NCI-H187 (cell line): ENCODE data around the gene HCK.

Experiments
- DNase-seq, 2 experiments: peaks; one replicate each; lab custom pipeline; 2025; lab: John Stamatoyannopoulos, UW

Gene HCK

DNA sequence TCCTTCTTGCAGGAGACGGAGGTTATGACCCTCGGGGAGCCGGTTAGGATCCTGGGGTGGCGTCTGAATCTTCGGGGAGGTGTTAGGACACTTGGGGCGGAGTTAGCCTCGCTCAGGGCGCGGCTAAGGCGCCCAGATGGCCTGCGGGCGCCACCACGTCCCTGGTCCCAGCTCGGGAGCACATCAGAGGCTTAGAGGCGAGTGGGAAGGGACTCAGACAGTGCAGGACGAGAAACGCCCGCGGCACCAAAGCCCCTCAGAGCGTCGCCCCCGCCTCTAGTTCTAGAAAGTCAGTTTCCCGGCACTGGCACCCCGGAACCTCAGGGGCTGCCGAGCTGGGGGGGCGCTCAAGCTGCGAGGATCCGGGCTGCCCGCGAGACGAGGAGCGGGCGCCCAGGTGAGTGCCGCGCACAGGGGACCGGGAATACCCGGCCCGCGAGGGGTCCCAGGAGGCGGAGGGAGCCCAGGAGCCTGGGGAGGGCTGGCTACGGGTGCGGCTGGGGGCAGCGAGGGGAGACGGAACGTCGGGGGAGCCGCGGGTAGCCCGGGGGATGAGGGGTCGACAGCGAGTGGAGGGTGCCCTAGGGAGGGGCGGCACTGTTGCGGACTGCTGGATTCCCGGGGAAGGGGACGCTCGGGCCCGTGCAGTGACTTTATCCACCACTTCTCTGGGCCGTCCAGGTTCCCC lies at the start of gene HCK:
Gene HCK (plus strand): TSS at position 153 of the 688 bp plus-strand sequence.
- DNase-seq, result no peak

DNA sequence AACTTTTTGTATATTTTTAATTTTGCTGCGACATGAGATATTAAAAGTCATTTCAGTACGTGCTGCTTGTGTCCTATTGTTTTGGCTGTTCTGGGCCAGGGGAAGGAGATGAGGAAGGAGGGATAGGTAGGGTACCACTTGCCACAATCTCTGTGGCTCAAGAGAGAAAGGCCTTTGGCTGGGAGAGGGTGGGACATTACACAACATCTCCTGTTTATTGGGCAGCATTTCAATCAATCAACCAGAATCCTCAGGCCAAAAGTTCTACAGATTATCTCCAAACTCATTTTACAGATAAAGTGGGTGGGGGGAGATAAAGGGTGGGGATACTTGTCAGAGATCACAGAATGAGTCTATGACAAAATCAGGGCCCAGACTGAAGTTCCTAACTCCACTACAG lies 48.7 kb upstream of the HCK start:
- DNase-seq, result no peak

DNA sequence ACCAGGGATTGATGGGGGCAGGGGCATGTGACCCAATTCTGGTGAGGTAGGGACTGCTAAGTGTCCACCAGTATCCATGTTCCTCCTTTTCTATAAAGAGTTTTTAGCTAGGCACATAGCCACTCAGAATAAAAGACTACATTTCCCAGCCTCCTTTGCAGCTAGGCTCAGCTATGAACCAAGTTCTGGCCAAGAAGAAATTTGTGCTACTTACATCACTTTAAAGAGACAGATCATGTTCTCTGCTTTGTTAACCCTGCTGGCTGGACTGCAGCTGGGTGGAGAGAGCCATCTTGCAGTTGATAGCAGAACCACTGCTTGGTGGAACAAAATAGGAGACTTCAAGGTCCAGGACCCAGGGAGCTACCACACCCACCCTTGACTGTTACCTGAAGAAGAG lies 47.1 kb upstream of the HCK start:
- DNase-seq, result no peak

DNA sequence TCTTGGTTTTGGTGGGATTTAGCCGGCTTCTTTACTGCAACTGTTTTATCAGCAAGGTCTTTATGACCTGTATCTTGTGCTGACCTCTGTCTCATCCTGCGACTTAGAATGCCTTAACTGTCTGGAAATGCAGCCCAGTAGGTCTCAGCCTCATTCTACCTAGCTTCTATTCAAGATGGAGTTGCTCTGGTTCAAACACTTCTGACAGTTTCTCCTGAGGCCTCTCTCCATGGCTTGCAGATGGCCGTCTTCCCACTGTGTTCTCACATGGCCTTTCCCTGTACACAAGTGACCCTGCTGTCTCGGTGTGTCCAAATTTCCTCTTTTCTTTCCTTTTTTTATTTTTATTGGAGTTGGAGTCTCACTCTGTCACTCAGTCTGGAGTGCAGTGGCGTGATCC lies 46.0 kb upstream of the HCK start:
- no peak for DNase-seq

DNA sequence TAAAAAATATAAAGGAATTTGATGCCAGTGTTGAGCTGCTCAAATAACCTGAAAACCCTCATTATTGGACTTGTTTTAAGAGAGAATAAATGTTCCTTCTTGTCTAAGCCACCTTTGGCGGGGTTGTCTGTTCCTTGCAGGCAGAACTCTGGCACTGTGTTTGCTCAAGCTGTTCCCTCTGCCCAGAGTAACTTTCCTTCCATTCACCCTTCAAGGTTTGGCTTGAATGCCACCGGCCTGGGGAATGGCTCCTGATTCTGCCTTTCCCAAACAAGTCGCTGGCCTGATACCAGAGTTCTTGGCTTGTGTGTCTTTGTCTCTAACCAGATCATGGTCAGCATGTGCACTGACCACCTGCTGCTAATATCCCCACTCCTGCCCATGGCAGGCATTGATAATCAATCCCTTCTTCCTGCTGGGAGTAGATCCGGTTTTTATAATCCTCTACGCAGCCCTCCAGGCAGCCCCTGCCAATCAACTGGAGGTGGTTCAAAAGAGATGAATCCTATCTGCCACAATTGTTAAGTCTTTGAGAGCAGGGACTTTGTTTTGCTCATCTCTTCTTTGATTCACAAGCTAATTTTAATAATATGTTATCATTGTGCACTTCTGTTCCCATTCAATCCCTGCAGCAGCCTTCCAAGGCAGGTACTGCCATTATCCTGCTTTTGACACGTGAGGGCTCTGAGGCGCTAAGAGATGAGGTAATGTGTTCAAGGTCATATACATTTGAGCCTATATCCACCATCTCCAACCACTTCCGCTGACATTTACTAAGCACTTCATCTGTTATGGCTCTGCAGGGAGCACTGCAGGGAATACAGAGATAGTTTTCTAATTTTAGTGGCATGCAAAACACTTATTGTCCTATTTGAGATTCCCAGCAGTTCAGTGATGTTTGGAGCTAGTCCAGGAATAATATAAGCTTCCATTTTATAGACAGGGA lies 44.9 kb upstream of the HCK start:
- peak in 1 of 2 experiments; percentile 17 for DNase-seq

DNA sequence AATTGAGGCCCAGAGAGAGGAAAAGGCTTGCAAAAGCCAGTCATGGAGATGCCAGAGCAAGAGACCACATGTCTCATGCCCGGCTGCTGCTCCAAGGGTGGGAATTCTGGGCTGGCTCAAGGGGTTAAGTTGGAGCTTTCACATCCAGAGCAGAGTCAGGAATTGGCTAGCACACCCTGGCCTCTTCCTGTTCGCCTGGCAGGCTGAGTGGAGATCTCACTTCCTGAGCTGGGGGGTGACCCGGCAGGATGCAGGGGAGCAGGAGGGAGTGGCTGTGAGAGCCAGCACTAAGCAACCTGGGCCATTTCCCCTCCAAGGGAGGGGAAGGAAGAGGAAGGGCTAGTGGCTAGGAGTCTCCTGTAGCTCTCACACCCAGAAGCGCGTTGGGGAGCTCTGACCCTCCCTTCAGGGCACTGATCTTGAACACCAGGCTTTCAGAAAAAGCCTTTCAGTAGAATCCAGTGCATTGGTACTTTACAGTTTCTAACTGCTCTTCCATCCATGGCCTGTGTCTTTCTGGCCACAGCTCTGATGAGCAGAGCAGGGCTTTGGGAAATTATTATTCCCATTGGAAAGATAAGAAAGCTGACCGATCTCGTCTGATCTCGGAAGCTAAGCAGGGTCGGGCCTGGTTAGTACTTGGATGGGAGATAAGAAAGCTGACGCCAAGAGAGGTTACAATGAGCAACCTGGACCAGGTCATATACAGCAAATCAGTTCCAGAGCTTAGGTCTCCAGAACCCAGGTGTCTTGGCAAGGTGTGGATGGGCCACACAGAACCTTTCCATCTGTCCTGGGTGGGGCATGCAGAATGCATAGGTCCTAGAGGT lies 44.0 kb upstream of the HCK start:
- no peak for DNase-seq

DNA sequence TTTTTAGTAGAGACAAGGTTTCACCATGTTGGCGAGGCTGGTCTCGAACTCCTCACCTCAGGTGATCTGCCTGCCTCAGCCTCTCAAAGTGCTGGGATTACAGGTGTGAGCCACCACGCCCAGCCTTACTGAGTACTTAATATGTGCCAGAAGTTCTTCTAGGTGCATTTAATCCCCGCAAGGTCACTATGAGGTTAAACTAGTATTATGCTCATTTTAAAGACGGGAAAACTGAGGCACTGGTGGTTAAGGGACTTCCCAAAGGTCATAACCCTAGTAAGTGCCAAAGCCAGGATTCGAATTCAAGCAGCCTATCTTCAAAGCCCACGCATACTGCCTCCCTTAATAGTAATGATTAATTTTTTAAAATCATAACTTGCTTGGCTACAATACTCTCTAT lies 42.5 kb upstream of the HCK start:
- DNase-seq, result no peak

DNA sequence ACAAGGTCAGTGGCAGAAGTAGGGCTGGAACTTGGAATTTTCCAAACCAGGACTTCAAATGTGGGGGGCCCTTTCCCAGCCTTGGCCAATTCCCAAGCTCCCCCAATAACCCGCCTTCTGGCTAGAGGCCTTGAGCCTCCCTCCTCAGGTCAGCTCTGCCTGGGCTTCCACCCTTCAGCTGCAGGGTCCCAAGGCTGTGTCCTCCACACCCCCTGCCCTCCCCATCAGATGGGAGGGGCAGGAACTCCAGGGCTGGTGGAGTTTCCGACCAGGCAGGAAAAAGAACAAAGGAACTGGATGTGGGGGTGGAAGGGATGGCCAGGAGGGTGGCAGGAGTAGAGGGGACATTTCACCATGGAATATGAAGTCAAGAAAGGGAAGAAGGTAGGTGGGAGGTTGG lies 41.9 kb upstream of the HCK start, which contains the start of gene CCM2L:
Gene CCM2L (plus strand): TSS at position 338 of the 400 bp plus-strand sequence. CDS start 17 bp downstream, at position 355.
- no peak for DNase-seq

DNA sequence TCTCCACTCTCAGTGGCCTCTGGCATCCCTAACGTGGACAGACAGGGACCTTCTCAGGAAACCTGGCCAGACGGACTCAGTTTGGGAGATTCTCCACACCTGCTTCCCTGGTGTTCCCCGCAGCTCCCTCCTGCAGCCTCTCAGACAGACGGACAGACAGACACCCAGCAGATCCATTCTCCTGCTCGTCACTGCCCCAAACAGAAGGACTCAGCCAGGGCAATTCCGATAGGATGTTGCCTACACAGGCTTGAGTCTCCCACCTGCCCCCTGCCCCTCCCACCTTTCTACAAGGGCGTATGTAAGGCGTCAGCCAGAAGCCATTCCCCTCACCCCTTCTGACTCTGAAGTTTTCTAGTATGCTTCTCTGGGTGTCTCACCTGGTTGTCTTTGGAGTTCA lies 41.4 kb upstream of the HCK start:
- DNase-seq, result no peak

DNA sequence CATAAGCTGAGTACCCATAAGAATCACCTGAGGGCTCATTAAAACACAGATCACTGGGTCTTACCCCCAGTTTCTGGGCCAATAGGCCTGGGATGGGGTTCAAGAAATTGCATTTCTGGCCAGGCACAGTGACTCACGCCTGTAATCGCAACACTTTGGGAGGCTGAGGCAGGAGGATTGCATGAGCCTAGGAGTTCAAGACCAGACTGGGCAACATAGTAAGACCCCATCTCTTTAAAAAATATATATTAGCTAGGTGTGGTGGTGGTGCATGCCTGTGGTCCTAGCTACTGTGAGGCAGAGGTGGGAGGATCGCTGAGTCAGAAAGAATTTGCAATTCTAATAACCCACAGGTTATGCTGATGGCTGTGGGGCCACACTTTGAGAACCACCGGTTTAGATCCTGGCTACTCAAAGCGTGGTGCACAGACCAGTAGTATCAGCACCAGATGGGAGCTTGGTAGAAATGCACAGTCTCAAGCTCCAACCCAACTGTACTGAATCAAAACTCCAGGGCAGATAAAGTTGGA lies 39.8 kb upstream of the HCK start:
- no peak for DNase-seq

DNA sequence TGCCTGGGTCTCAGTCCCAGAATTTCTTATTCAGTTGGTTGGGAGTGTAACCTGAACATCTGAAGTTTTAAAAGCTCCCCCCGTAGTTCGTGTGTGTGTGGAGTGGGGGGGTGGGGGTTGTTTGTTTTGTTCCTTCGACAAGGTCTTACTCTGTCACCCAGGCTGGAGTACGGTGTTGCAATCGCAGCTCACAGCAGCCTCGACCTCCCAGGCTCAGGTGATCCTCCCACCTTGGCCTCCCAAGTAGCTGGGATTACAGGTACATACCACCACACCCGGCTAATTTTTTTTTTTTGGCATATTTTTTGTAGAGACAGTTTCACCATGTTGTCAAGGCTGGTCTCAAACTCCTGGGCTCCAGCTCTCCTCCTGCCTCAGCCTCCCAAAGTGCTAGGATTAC lies 38.7 kb upstream of the HCK start:
- DNase-seq, result no peak

DNA sequence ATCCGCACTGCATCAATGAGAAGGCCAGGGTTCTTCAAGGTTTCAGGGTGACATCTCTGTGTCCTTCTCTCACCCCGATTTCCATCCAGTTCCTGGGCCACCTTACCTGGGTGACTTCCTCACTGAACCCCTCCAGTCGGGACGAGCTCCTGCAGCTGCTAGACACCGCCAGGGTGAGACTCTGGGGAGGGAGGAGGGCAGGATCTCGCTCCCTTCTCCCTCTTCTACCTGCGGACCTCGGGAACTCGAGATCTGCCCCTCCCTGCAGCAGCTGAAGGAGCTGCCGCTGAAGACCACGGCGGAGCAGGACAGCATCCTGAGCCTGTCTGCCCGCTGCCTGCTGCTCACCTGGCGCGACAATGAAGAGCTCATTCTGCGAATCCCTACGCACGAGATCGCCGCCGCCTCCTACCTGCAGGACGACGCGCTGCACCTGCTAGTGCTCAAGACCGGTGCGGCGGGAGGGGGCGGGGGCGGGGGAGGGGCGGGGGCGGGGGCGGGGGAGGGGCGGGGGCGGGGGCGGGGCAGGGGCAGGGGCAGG lies 34.3 kb upstream of the HCK start:
- peak; percentile 74 to 91 for DNase-seq

DNA sequence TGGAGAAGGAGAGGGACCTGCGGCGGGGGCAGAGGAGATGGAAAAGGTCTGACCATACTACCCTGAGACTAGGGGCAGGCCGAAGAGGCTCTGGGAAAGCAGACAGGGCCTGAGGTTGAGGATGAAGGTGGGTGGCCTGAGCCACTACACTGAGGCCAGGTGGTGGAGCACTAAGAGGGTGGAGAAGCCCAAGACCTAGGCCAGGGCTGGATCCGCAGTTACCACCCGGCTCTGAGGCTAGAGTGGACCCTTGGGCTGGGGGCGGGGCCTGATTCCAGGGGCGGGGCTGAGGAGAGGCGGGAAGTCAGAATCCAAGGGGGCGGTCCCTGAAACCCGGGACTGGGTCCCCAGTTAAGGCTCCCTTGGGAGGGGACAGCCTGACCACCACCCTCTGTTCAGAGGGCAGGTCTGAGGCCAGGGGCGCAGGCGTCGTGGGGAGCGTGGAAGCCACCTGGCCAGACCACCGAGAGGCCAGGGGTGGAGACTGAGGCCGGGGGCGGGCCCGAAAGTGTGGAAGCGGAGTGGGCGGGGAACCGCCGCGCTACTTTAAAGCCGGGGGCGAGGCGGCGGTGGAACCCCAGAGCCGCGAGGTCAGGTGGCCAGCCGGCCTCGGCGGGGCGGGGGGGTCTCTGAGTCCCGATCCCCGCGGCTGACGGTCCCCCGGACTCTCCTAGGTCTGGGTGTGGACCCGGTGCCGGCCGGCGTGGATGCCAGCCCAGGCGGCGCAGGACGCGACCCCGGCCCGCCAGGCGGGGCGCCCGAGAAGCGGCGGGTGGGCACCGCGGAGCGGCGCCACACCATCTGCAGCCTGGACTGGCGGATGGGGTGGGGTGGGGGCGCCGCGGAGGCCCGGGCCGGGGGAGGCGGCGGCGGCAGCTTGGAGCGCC lies 33.5 kb upstream of the HCK start:
- DNase-seq, result peak; percentile 74 to 85

DNA sequence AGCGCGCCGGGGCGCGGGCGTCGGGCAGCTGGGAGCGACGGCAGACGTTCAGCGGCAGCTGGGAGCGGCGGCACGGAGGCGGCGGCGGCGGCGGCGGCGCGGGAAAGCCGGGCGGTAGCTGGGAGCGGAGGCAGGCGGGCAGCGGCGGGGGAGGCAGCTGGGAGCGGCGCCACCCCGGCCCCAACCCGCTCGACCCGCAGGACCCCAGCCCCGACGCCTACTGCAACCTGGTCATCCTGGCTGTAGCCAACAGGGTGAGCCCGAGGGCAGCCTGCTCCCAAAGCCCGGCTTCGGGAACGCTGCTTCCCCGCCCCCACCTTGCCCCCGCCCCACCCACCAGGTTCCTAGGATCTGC lies 32.9 kb upstream of the HCK start:
- DNase-seq, result no peak

DNA sequence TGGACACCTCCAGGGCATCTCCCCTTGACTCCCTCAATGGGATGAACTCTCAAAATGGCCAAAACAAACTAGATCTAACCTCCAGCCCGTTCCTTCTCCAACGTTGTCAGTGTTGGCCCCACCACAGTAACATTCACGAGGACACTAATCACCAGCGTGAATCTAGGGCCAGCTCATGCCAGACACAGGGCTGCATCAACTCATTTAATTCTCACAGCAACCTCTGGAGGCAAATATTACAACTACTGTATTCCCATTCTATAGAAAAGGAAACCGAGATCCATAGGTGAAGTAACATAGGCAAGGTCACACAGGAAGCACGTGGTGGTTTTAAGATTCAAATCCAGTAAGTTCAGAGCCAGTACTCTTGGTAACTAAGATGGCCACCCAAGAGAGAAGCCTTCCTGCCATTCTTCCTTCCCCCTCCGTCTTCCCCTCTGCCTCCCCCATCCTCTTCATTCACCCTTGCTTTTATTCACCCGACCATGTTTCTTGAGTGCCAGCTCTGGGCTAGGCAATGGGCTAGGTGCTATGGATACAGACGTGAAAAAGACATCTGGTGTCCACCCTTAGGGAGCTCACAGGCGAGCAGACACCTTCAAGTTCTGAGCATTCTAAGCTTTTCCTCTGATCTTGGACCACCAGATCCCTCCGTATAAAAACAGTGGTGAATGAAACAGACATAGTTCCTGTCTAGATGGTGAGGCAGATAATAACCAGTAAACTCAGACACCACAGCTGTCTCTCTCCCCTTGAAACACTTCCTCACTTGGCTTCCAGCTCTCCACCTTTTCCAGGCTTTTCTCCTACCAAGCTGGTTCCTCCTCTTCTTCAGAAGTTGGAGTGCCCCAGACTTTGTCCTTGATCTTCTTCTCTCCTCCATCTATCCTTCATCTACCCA lies 32.2 kb upstream of the HCK start:
- no peak for DNase-seq

DNA sequence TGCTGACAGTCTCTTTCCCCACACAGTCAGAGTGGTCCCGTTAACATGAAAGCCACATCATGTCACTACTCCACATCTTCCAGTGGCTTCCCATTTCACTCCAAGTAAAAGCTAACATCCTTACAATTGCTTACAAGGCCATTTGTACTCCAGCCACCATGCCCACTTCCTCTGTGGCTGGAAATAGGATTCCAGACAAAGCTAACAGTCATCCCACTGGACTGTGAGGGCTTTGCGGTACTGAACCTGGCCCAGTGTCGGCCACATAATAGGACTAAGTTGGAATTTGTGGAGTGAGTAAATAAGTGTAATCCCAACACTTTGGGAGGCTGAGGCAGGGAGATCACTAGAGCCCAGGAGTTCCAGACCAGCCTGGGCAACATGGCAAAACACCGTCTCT lies 31.0 kb upstream of the HCK start:
- DNase-seq, result no peak

DNA sequence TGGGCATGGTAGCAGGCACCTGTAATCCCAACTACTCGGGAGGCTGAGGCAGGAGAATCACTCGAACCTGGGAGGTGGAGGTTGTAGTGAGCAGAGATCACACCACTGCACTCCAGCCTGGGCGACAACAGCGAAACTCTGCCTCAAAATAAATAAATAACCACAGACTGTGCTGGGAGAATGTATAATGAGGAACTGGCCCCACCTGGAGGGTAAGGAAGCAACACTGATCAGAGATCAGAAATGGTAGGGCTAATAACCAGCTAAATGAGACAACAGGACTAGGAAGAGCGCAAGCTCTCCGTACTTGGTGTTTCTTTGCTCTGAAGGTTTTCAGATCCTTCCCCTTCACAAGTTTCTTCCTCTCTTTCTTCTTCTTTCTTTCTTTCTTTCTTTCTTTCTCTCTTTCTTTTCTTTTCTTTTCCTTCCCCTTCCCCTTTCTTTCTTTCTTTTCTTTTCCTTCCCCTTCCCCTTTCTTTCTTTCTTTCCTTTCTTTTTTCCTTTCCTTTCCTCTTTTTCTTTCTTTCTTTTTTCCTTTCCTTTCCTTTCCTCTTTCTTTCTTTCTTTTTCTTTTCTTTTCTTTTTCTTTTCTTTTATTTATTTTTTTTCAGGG lies 27.3 kb upstream of the HCK start:
- no peak for DNase-seq

DNA sequence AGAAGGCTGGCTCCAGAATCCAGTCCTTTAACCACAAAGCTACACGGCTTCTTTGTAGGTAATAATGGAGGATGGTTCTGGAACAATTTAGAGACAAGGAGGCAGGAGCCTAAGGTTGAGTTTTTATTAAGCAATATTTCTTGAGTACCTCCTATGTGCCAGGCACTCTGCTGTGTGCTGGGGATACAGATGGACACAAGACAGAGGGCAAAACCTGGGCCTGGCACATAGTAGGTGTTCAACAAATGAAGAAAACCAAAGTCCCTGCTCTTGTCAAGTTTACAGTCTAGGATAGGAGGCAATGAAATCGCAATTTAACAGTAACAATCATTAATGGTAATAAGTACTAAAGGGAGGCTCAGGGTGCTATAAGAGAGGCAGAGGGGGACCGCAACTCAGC lies 24.4 kb upstream of the HCK start:
- DNase-seq, result no peak

DNA sequence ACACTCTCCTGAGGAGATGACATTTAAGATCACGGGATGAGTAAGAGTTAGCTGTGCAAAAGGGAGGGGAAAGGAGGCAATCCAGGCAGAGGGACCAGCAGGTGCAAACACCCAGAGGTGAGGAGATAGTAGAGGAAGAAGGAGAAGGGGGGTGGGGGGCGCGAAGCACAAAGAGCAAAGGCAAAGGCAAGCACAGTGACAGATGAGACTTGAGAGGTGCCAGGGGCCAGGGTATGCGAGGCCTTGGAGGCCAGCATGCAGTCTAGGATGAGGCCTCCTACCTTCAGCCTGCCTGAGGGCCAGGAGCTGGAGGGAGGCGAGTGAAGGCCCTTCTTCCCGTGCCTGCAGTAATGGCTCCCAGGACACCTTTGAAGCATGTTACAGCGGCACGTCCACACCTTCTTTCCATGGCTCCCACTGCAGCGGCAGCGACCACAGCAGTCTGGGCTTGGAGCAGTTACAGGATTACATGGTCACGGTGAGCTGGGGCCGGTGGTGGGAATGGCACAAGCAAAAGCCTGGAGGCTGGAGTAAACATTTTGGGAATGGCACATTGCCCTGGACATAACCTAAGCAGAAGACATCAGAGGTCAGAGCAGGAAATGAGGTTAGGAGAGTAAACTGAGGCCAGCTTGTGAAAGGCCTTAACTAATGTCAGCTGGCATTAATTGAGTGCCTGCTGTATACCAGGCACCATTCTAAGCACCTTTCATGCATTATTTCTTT lies 23.2 kb upstream of the HCK start:
- DNase-seq, result no peak
